ENCODE results near the gene DNAJB6.

Gene DNAJB6

GRCh38 chr7:157336383-157337315 lies at the start of gene DNAJB6:
Gene DNAJB6 (plus strand): TSS chr7:157337004. CDS start chr7:157358573, 21,569 bp downstream.
- peak; percentile 92 for DNase-seq

GRCh38 chr7:157291404-157292080 lies 45.3 kb upstream of the DNAJB6 start:
- DNase-seq = no peak

DNA sequence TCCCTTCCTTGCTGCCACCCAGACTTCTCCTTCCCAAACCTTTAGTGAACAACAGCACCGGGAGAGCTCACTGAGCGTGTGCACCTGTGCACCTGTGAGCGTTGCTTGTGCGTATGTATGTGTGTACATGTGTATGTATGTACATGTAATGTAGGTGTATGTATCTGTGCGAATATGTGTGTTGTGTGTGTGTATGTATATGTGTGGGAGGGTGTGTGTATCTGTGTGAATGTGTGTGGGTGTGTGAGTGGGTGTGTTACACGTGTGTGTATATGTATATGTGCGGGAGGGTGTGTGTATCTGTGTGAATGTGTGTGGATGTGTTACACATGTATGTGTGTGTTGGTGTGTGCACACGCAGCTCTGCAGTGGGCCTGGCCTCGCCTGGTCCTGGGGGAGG lies 44.5 kb upstream of the DNAJB6 start:
- DNase-seq = no peak

DNA sequence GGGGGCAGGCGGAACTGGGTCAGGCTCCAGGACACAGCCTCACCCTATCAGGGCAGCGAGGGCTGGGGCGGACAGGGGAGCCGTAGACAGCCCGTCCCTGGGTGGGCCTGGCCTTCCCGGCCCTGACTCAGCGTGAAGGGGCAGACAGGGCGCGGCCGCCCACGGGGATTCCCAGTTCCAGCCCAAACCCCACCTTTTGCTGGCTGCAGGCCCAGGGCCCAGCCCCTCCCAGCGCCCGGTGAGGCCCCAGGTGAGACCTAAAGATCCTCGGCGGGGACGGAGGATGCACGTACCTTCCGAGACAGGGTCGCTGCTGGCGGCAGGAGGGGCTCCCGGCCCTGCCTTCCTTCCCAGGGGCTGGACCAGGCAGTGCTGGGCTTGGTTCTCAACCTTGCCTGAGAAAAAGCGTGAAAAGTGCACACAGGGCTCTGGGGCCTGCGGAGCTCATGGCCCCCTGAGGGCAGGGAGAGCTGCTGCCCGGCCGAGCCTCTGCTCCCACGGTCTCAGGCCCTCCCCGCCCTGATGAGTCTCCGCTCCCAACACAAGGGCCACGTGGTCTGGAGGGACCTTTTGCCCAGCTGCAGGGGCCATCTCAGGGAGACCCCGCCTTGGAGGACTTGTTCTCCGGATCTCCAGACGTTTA lies 43.9 kb upstream of the DNAJB6 start:
- no peak for DNase-seq

DNA sequence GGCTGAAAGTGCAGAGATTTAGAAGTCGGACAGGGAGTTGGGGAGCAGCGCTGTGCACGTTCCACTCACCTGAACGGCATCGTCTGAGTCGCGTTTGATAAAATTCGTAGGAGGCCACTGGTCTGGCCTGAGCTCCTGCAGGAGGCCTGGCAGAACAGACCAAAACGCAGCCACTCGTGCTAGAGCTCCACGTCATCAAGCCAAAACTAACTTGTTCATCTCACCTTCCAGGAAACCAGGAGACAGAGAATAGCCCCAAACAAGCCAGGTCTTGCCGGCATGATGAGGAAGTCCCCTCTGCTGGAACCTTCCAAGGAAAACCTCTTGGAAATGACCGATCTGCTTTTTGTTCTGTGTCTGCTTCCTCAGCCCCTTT lies 43.4 kb upstream of the DNAJB6 start:
- DNase-seq = no peak

DNA sequence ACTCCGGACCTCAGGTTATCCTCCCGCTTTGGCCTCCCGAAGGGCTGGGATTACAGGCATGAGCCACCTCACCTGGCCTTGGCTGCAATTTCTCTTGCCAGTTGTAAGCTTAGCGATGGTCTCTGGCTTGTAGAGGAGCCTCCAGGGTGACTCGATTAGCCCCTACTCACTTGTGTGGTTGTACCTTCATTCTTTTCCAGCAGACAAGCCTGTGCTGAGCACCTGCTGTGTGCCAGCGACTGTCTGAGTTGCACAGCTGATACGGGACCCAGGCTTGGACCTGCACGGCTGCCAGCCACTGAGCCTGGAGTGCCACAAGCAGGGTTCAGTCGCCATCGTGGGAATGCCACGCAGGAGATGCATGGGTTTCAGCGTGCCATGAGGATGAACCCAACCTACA lies 42.0 kb upstream of the DNAJB6 start:
- DNase-seq = no peak

GRCh38 chr7:157295338-157295737 lies 41.5 kb upstream of the DNAJB6 start:
- DNase-seq = no peak

DNA sequence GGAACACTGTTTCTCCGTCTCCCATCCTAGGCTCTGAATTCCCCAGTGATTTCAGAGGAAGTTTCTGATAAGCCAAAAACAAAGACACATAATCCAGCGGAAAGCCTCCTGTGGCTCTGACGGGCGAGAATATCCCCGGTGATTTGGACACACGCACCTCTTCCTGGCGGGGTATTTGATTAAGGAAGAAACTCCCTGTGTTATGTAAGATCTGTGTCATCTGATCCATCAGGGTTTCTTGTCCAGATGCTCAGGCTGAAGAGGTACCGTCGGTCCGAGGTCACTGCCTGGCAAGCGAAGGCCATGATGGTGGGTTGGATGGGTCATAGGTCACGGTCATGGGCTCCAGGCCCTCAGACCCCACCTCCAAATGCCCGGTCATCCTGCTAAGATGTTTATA lies 39.6 kb upstream of the DNAJB6 start:
- DNase-seq = peak; percentile 35

DNA sequence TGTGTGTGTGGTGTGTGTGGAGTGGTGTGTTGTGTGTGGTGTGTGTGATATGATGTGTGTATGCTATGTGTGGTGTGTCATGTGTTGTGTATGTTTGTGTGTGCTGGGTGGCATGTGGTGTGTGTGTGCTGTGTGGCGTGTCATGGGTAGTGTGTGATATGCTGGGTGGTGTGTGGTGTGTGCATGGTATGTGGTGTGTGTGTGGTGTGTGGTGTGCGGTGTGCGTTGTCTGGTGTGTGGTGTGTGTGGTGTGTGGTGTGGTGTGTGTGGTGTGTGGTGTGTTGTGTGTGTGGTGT lies 37.5 kb upstream of the DNAJB6 start:
- no peak for DNase-seq

GRCh38 chr7:157299613-157300368 lies 37.0 kb upstream of the DNAJB6 start:
- DNase-seq = peak; percentile 52

DNA sequence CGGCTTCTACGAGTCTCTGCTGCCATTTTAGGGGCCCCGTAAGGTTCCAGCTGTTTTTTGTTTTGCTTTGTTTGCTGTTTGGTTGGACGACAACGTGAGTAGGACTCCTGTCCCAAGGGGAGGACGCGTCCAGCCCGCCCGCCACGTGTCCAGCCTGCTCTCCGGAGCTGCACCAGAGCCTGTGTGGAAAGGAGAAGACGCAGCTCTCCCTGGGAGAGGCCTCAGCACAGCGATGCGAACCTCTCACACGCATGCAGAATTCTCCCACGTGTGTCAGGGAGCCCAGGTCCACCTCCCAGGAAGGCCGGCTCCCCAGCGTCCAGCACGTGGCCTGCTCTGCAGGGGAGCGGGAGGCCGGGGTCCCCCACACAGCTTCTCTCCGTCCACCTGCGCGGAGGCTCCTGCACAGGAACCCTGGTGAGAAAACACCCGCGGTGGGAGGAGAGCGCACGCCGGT lies 36.4 kb upstream of the DNAJB6 start:
- no peak for DNase-seq

DNA sequence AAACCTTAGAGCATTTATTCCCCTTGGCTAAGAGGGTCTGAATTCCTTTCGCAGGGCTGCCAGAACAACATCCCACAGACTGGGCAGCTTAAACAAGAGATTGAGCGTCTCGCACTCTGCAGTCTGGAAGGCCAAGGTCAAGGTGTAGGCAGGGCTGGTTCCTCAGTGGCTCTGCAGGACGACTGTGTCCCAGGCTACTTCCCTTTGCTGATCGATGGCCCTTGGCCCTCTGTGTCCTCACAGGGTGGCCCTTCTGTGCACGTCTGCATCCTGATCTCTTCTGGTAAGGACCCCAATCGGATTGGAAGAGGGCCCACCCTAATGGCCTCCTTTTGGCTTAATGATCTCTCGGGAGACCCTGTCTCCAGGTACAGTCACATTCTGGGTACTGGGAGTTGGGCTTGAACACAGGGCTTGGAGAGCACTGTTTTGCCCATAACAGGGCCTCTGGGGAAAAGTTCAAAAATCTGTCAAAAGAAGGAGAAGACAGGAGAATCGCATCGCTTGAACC lies 35.1 kb upstream of the DNAJB6 start:
- no peak for DNase-seq

GRCh38 chr7:157306846-157307838 lies 29.7 kb upstream of the DNAJB6 start:
- no peak for DNase-seq

DNA sequence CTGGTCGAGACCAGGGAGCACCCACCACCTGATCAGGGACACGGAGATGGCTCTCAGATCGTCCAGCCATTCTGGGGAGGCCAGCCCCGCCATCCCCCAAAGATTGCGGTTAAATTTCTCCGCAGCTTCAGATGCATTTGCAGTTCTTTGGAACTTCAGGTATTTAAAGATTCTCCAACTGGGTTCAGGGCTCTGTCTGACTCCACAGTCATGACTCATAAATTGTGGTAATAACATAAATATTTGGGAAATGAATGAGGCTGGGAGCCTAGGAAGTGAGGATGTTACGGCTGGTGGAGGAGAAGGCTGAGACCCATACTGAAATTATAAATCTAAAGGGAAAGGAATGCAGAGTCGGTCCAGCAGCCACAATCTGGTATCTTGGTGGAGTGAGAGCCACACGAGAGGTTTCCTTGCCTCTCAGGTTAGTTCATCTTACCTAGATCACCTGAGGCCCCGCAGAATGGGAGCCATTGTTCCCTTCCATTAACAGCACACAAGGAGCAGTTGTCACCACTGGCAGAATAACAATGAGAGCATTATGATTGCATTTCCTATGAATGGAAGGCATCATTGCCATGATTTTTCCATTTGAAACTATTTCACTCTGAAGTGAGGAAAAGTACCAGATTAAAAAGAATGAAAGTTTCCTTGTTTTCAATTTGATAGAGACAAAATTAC lies 26.7 kb upstream of the DNAJB6 start:
- DNase-seq = no peak

DNA sequence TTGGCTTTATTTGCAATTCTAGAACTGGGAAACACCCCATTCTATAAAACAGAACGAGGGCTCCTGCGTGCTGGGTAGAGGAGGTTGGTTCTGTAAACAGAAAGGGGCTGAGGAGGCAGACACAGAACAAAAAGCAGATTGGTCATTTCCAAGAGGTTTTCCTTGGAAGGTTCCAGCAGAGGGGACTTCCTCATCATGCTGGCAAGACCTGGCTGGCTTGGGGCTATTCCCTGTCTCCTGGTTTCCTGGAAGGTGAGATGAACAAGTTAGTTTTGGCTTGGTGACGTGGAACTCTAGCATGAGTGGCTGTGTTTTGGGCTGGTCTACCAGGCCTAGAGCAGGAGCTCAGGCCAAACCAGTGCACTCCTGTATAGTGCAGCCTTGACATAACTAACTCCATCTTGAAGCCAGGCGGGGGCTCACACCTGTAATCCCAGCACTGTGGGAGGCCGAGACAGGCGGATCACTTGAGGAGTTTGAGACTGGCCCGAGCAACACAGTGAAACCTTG lies 26.1 kb upstream of the DNAJB6 start:
- no peak for DNase-seq

DNA sequence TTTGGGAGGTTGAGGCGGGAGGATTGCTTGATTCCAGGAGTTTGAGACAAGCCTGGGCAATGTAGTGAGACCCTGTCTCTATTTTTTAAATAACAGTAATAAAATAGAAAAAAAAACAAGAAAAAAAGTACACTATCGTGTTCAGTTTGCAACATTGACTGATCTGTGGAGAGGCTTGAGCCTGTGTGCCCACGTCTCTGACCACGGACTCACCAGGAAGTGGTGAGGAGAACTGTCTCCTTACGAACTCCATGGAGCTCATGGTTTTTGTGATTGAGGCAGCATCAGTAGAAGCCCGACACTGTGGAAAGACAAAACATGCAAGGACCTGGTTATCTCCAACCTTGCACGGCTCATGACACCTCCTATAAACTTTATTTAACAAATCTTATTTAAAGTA lies 23.9 kb upstream of the DNAJB6 start:
- no peak for DNase-seq

DNA sequence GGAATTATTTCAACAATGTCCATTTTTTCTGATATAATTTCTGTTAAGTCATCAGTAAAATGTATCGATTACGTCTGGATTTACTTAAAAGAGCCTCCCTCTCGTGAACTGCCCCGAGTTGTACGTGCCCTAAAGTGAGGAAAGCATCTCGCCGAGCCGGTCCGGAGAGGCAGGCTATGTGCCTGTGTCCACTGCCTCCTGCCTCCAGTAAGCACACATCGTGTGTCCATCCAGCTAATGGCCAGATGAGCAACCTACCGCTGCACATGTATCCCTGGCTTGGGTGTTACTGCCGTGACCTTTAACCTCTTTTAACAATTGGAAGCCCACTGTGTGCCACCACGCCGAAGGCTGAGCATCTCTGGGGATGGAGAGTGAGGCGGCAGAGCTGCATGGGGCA lies 23.2 kb upstream of the DNAJB6 start:
- DNase-seq = no peak

DNA sequence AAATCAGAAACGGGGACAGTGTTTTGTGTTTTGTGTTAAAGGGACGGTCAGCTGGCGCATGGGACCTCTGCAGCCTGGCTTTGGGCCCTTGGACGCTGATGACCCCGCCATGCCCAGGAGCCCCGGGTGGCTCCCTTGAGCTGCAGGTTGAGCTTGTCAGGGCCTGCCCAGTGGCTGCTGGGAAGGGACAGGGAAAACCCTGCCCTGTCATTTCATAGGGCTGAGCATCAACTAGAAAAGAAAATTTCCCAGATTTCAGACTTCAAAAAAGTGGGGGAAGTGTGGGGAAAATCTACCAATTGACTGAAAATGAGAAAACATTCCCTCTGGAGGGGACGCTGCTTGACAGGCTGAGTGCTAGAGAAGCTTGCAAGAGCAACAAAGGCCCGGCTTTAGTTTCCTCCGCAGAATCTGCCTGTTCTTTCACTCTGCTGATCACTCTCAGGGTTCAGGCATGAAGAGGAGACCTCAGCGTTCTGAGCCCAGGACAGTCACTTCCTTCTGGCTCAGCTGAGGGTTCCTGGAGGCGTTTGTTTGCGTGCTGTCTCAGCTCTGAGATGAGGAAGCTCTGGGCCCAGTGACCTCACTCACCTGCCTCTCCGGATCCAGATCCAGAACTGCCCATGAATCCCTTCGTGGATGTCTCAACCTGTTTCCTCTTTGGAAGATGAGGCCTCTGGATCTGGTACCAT lies 18.6 kb upstream of the DNAJB6 start:
- DNase-seq = no peak

DNA sequence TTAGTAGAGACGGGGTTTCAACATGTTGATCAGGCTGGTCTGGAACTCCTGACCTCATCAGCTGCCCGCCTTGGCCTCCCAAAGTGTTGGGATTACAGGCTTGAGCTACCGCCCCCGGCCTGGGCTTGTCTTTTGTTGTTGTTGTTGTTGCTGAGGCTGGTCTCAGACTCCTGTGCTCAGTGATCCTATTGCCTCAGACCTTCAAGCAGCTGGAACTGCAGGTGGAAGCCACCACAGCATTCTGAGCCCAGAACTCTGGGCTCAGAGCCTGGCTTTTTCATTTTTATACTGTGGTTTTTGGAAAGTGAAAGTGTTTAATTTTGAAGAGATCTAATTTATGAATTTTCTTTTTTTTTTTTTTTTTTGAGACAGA lies 16.2 kb upstream of the DNAJB6 start:
- no peak for DNase-seq

DNA sequence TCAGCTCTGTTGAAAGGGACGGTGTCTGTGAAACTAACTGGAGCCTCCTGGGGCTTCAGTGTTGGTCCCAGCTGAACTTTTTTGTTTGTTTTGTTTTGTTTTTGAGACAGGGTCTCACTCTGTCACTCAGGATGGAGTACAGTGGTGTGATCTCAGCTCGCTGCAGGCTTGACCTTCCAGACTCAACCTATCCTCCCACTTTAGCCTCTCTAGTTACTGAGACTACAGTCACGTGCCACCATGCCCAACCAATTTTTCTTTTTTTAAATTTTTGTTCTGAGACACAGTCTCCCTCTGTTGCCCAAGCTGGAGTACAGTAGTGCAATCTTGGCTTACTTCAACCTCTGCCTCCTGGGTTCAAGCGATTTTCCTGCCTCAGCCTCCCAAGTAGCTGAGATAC lies 13.4 kb upstream of the DNAJB6 start:
- DNase-seq = no peak
